DMS153 (cell line): ENCODE results near the gene STARD7.
"Not testable (repeated sequence)": the region's sequence is repeated elsewhere in the genome, so short reads cannot be mapped to it uniquely, and the experiment has no call there.

ENCODE experiments used
- DNase-seq: peaks from one replicate; lab custom pipeline; 2025; lab: John Stamatoyannopoulos, UW

The STARD7 gene

GRCh38 chr2:96208143-96209010, at the start of gene STARD7:
Gene STARD7 (minus strand): TSS chr2:96208827. CDS start chr2:96208434, 393 bp downstream.
- peak; percentile 96 for DNase-seq

- not testable (repeated sequence) for DNase-seq
Measured at GRCh38 chr2:96257744-96258143, 49.1 kb upstream of the STARD7 start.

GRCh38 chr2:96256611-96257113, 48.0 kb upstream of the STARD7 start:
- no peak for DNase-seq

GRCh38 chr2:96254571-96254970, 45.9 kb upstream of the STARD7 start:
- DNase-seq: no peak

- no peak for DNase-seq
Measured at GRCh38 chr2:96253006-96253405, 44.4 kb upstream of the STARD7 start.

GRCh38 chr2:96252526-96252925, 43.9 kb upstream of the STARD7 start:
- DNase-seq: no peak

- DNase-seq: no peak
Measured at GRCh38 chr2:96251721-96252292, 43.2 kb upstream of the STARD7 start.

GRCh38 chr2:96250188-96250587, 41.6 kb upstream of the STARD7 start:
- no peak for DNase-seq

GRCh38 chr2:96249654-96250053, 41.0 kb upstream of the STARD7 start:
- no peak for DNase-seq

- DNase-seq: no peak
Measured at GRCh38 chr2:96248624-96249023, 40.0 kb upstream of the STARD7 start.

- DNase-seq: no peak
Measured at GRCh38 chr2:96247896-96248295, 39.3 kb upstream of the STARD7 start.

- DNase-seq: no peak
Measured at GRCh38 chr2:96247009-96247408, 38.4 kb upstream of the STARD7 start.

- DNase-seq: no peak
Measured at GRCh38 chr2:96245609-96246390, 37.2 kb upstream of the STARD7 start.

GRCh38 chr2:96243843-96244242, 35.2 kb upstream of the STARD7 start:
- no peak for DNase-seq

- peak; percentile 20 for DNase-seq
Measured at GRCh38 chr2:96241900-96242611, 33.4 kb upstream of the STARD7 start.

- DNase-seq: no peak
Measured at GRCh38 chr2:96241227-96241626, 32.6 kb upstream of the STARD7 start.

GRCh38 chr2:96240341-96241038, 31.9 kb upstream of the STARD7 start:
- no peak for DNase-seq

GRCh38 chr2:96239745-96240264, 31.2 kb upstream of the STARD7 start:
- no peak for DNase-seq

- no peak for DNase-seq
Measured at GRCh38 chr2:96239091-96239490, 30.5 kb upstream of the STARD7 start.

- DNase-seq: no peak
Measured at GRCh38 chr2:96238266-96238665, 29.6 kb upstream of the STARD7 start.

- no peak for DNase-seq
Measured at GRCh38 chr2:96236882-96237281, 28.3 kb upstream of the STARD7 start.
